Lower leg skin (tissue), 3 donors: ENCODE data around the gene DDRGK1.

Experiments used
- POLR2A ChIP-seq, 2 donors: fragments of 450-650 bp; IDR thresholded peaks; one replicate each; pipeline ENCODE4 v1.6.1; 2016 to 2017; ENCODE audit warnings: antibody characterized with exemption in 2 of 2, mild to moderate bottlenecking in 1 of 2, moderate library complexity in 1 of 2
- TF ChIP-seq, protein P1 (sequence below), 3 donors: fragments of 450-650 bp; IDR thresholded peaks; one replicate each; pipeline ENCODE4 v1.5.1; 2016; ENCODE audit warnings: antibody characterized with exemption in 3 of 3, mild to moderate bottlenecking in 3 of 3, moderate library complexity in 2 of 3

DNA sequence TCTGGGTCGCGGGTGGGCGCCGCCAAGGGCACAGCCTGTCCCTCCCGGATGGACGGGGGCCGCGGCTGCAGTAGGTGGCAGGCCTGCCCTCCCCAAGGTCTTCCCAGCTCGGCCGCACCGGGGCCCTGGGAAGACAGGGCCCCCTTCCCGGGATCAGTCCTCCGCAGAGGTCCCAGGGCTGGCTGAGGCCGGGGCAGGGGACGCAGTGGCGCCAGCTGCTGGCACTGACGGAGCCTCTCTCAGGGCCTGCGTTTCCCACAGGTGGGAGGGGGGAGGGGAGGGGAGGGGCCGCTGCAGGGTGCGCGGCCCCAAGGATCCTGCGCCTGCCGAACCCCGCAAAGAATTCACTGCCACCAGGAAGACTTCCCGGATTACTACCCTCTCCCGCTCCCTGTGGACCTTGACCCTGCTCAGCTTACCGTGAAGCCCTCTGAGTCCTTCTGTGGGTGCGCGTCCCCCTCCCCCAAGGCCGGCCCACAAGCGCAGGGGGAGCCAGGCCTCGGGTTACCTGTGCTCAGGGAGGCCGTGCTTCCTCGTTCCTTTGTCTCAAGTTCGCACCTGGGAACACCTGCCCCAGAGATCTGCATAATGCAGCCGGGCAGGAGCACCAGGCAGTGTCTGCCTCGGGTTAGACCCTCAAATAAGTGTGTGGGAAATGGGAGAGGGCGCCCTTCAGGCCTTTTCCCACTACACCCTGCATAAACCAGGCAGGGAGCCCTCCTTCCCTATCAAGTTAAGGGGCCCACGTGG lies 36.2 kb downstream of the DDRGK1 start:
- TF ChIP-seq, protein P1, sequence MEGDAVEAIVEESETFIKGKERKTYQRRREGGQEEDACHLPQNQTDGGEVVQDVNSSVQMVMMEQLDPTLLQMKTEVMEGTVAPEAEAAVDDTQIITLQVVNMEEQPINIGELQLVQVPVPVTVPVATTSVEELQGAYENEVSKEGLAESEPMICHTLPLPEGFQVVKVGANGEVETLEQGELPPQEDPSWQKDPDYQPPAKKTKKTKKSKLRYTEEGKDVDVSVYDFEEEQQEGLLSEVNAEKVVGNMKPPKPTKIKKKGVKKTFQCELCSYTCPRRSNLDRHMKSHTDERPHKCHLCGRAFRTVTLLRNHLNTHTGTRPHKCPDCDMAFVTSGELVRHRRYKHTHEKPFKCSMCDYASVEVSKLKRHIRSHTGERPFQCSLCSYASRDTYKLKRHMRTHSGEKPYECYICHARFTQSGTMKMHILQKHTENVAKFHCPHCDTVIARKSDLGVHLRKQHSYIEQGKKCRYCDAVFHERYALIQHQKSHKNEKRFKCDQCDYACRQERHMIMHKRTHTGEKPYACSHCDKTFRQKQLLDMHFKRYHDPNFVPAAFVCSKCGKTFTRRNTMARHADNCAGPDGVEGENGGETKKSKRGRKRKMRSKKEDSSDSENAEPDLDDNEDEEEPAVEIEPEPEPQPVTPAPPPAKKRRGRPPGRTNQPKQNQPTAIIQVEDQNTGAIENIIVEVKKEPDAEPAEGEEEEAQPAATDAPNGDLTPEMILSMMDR (IDR thresholded peaks at IDR 0.05), result no peak
- no peak for TF ChIP-seq POLR2A (IDR thresholded peaks at IDR 0.05)
